ENCODE results near the gene STAT3.
"Not testable (repeated sequence)": the region's sequence is repeated elsewhere in the genome, so short reads cannot be mapped to it uniquely, and the experiment has no call there.

Gene STAT3

GRCh38 chr17:42399948-42400843 lies 12.0 kb upstream of the STAT3 start:
- no peak for TF ChIP-seq CTCF (conservative IDR thresholded peaks at IDR 0.05; ENCODE audit: low read depth)
- CTCF ChIA-PET: no interaction called here
- H3K27ac ChIP-seq: peak overlapping the region; percentile 52
- POLR2A ChIA-PET (ENCODE audit: low non-redundant PET): no interaction called here
- no peak for DNase-seq (ENCODE audit: low spot score)

DNA sequence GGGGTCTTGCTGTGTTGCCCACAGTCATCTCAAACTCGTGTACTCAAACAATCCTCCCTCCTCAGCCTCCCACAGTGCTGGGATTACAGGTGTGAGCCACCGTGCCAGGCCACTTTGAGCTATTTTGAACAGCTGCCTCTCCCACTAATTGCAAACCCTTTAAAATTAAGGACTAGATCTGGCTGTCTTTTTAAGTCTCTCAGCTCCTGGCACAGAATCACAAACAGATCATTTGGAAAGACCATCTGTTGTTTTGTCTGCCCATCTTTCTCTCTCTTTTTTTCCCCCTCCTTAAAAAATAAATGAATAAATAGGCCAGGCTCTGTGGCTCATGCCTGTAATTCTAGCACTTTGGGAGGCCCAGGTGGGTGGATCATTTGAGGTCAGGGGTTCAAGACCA lies 10.9 kb upstream of the STAT3 start:
- no peak for DNase-seq (ENCODE audit: low spot score)
- peak overlapping the region; percentile 52 for H3K27ac ChIP-seq
- TF ChIP-seq CTCF (conservative IDR thresholded peaks at IDR 0.05; ENCODE audit: low read depth): no peak
- POLR2A ChIA-PET (ENCODE audit: low non-redundant PET): interaction anchor here (0.6 kb wide), 1 partner anchor 32 kb away, joined by 3 read pairs; no protein-coding TSS in a partner anchor
- CTCF ChIA-PET: interaction anchor here (0.7 kb wide), 1 partner anchor 171 kb away, joined by 5 read pairs; no protein-coding TSS in a partner anchor

GRCh38 chr17:42395601-42396000 lies 7.4 kb upstream of the STAT3 start:
- H3K27ac ChIP-seq; DNase-seq (ENCODE audit: low spot score); CTCF ChIA-PET: not testable (repeated sequence)
- POLR2A ChIA-PET (ENCODE audit: low non-redundant PET): interaction anchor here (0.5 kb wide), 1 partner anchor 665 kb away, joined by 3 read pairs; no protein-coding TSS in a partner anchor

- H3K27ac ChIP-seq: no peak overlapping the region
- DNase-seq (ENCODE audit: low spot score): no peak
- CTCF ChIA-PET: no interaction called here
- TF ChIP-seq CTCF (conservative IDR thresholded peaks at IDR 0.05; ENCODE audit: low read depth): no peak
- POLR2A ChIA-PET (ENCODE audit: low non-redundant PET): no interaction called here
Measured at GRCh38 chr17:42394838-42395237, 6.6 kb upstream of the STAT3 start.

GRCh38 chr17:42392692-42393415 lies 4.6 kb upstream of the STAT3 start:
- TF ChIP-seq CTCF (conservative IDR thresholded peaks at IDR 0.05; ENCODE audit: low read depth): no peak
- no peak overlapping the region for H3K27ac ChIP-seq
- POLR2A ChIA-PET (ENCODE audit: low non-redundant PET): no interaction called here
- DNase-seq (ENCODE audit: low spot score): no peak
- CTCF ChIA-PET: no interaction called here

DNA sequence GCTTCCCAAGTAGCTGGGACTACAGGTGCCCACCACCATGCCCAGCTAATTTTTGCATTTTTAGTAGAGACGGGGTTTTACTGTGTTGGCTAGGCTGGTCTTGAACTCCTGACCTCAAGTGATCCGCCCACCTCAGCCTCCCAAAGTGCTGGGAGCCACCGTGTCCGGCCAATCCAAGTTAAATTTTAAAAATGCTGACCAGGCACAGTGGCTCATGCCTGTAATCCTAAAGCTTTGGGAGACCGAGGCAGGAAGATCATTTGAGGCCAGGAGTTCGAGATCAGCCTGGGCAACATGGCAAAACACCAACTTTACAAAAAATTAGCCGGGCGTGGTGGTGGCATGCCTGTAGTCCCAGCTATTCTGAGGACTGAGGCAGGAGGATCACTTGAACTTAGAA lies 3.2 kb upstream of the STAT3 start:
- H3K27ac ChIP-seq; DNase-seq (ENCODE audit: low spot score); POLR2A ChIA-PET (ENCODE audit: low non-redundant PET); CTCF ChIA-PET: not testable (repeated sequence)

DNA sequence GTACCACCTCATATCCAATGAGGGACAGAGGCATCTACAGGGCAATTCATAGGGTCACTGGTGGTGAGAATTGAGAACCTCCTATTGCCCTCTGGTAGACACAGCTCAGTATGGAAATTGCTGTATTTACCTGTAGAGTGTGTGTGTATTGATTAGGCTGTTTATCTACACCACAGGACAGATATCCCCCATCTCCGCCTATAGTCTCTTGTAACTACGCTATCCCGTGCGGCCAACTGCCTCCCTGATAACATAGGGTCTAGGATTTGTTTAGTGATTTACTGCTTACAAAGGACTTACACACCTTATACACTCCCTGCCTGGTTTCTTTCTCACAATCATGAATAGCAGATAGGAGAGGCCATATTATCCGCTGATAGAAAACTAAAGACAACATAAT lies 1.7 kb upstream of the STAT3 start:
- no peak overlapping the region for H3K27ac ChIP-seq
- ChIA-PET POLR2A (ENCODE audit: low non-redundant PET) (no interaction called here), CTCF (interaction anchor here (0.5 to 0.7 kb wide), 2 partner anchors 47 to 58 kb away, joined by 3 read pairs; no protein-coding TSS in a partner anchor)
- TF ChIP-seq CTCF (conservative IDR thresholded peaks at IDR 0.05; ENCODE audit: low read depth): no peak
- no peak for DNase-seq (ENCODE audit: low spot score)

Data from RWPE1 (cell line).